Fibroblast of lung (primary cell): ENCODE data around the gene CHRND.

Experiments
- EZH2 ChIP-seq: IDR thresholded peaks from 2 replicates; pipeline ENCODE4 v1.5.1; 2012; ENCODE audit warnings: low read length, control low read depth, mild to moderate bottlenecking; ENCODE audit errors: missing control alignments
- TF ChIP-seq, protein P1 (sequence below), 2 donors: IDR thresholded peaks in 1 of 2; conservative IDR thresholded peaks in 1 of 2; 1 replicate in 1 of 2; 2 replicates in 1 of 2; pipeline ENCODE4 v1.5.1; 2011 to 2012; ENCODE audit warnings: low read length in 2 of 2, control low read depth in 1 of 2, inconsistent platforms in 1 of 2, low read depth in 1 of 2, mild to moderate bottlenecking in 1 of 2

GRCh38 chr2:232523402-232523681, 2.6 kb upstream of the CHRND start:
- TF ChIP-seq EZH2: peak; percentile 68
- TF ChIP-seq, protein P1, sequence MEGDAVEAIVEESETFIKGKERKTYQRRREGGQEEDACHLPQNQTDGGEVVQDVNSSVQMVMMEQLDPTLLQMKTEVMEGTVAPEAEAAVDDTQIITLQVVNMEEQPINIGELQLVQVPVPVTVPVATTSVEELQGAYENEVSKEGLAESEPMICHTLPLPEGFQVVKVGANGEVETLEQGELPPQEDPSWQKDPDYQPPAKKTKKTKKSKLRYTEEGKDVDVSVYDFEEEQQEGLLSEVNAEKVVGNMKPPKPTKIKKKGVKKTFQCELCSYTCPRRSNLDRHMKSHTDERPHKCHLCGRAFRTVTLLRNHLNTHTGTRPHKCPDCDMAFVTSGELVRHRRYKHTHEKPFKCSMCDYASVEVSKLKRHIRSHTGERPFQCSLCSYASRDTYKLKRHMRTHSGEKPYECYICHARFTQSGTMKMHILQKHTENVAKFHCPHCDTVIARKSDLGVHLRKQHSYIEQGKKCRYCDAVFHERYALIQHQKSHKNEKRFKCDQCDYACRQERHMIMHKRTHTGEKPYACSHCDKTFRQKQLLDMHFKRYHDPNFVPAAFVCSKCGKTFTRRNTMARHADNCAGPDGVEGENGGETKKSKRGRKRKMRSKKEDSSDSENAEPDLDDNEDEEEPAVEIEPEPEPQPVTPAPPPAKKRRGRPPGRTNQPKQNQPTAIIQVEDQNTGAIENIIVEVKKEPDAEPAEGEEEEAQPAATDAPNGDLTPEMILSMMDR (conservative IDR thresholded peaks at IDR 0.05 in 1 of 2, IDR thresholded peaks at IDR 0.05 in 1 of 2; ENCODE audit: low read depth in 1 of 2, low read length in 2 of 2): no peak
